Measurements from ENCODE around the gene OPTC.

DNA sequence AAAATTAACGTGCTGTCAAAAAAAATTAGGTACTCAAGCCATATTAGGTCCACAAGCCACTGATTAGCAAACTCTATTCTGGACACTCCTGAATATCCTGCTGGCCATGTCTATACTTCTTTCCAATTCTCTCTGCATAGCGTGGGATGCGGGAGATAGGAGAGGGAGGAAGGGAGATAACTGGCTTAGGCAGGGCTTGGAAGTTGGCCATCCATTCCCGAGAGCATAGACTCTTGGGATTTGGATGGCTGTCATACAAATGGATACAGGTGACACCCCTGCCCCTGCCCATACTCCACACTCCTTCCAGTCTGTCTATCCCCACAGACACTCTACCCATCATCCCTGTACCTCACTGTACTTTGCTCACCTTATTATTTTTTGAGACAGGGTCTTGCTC is 20.7 kb upstream of the OPTC start:
- TF ChIP-seq EZH2phosphoT487 (IDR thresholded peaks at IDR 0.05; ENCODE audit: borderline replicate concordance), result no peak
- TF ChIP-seq ZFX (IDR thresholded peaks at IDR 0.05), result no peak
- TF ChIP-seq, protein P1, sequence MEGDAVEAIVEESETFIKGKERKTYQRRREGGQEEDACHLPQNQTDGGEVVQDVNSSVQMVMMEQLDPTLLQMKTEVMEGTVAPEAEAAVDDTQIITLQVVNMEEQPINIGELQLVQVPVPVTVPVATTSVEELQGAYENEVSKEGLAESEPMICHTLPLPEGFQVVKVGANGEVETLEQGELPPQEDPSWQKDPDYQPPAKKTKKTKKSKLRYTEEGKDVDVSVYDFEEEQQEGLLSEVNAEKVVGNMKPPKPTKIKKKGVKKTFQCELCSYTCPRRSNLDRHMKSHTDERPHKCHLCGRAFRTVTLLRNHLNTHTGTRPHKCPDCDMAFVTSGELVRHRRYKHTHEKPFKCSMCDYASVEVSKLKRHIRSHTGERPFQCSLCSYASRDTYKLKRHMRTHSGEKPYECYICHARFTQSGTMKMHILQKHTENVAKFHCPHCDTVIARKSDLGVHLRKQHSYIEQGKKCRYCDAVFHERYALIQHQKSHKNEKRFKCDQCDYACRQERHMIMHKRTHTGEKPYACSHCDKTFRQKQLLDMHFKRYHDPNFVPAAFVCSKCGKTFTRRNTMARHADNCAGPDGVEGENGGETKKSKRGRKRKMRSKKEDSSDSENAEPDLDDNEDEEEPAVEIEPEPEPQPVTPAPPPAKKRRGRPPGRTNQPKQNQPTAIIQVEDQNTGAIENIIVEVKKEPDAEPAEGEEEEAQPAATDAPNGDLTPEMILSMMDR (IDR thresholded peaks at IDR 0.05 in 2 of 3, conservative IDR thresholded peaks at IDR 0.05 in 1 of 3; ENCODE audit: borderline replicate concordance in 1 of 3, insufficient read depth in 1 of 3, low read depth in 2 of 3, low read length in 2 of 3), result no peak
- TF ChIP-seq RAD21 (IDR thresholded peaks at IDR 0.05; ENCODE audit: low read depth), result no peak
- TF ChIP-seq CBX3 (IDR thresholded peaks at IDR 0.05; ENCODE audit: low read depth), result no peak
- TF ChIP-seq YY1 (IDR thresholded peaks at IDR 0.05; ENCODE audit: extremely low read depth, insufficient replicate concordance, low read depth, low read length), result no peak
- no peak for TF ChIP-seq EZH2 (IDR thresholded peaks at IDR 0.05)
- TF ChIP-seq CEBPB (IDR thresholded peaks at IDR 0.05; ENCODE audit: low read depth), result no peak
- no peak for TF ChIP-seq POLR2A (IDR thresholded peaks at IDR 0.05; ENCODE audit: borderline replicate concordance, extremely low read depth, insufficient read depth, insufficient read length)
- TF ChIP-seq JUND (IDR thresholded peaks at IDR 0.05), result no peak
